Gastrocnemius medialis (tissue), 4 donors: ENCODE measurements around the gene SLC25A41.

Experiments
- CTCF ChIP-seq, 5 experiments: fragments of 450-650 bp in 3 of 5; fragments of 200-600 bp in 2 of 5; sonication (generic) in 2 of 5; IDR thresholded peaks in 4 of 5; conservative IDR thresholded peaks in 1 of 5; 1 replicate in 4 of 5; 2 replicates in 1 of 5; pipeline ENCODE4 v1.5.1; 2016 to 2019; ENCODE audit warnings: antibody characterized with exemption in 5 of 5, mild to moderate bottlenecking in 3 of 5, moderate library complexity in 3 of 5
- POLR2A ChIP-seq, 2 donors: fragments of 450-650 bp; IDR thresholded peaks; one replicate each; pipeline ENCODE4 v1.6.1; 2017; ENCODE audit warnings: antibody characterized with exemption in 2 of 2, mild to moderate bottlenecking in 2 of 2, moderate library complexity in 2 of 2

- TF ChIP-seq CTCF (IDR thresholded peaks at IDR 0.05 in 4 of 5, conservative IDR thresholded peaks at IDR 0.05 in 1 of 5) = no peak
- TF ChIP-seq POLR2A (IDR thresholded peaks at IDR 0.05) = no peak
These were observed 20.3 kb downstream of the SLC25A41 start for GRCh38 chr19:6413291-6413690.
